GM11168 (cell line): ENCODE data around the gene BRD3OS.

Source experiments
- in situ Hi-C: fragments of 300-500 bp; cut with MboI; formaldehyde crosslinking; loops from one replicate; pipeline ENCODE4 v1.12.0; 2022; ENCODE audit warnings: low sequenced_read_pairs; ENCODE audit not compliant: unreplicated experiment

Gene BRD3OS

DNA sequence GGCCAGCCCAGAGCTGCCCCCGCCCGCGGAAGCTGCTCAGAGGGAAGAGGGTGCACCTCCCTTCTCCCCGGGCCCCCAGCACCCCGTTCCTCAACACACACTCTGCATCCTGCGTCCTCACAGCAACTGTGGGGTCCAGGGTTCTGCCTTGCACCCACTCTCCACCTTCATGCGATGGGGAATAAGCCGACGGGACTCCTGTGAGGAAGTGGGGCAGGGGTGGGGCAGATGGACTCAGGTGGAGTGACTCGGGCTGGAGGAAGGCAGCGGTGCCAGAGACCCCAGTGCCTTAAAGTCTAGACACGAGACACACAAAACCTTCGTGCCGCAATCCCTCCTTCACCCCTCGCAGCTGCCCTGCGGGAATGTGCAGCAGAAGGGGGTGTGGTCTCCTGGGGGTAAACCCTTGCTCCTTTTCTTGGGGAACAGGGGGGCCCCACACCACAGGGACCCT lies 33.9 kb downstream of the BRD3OS start:
- in situ Hi-C loops = no loop called here

DNA sequence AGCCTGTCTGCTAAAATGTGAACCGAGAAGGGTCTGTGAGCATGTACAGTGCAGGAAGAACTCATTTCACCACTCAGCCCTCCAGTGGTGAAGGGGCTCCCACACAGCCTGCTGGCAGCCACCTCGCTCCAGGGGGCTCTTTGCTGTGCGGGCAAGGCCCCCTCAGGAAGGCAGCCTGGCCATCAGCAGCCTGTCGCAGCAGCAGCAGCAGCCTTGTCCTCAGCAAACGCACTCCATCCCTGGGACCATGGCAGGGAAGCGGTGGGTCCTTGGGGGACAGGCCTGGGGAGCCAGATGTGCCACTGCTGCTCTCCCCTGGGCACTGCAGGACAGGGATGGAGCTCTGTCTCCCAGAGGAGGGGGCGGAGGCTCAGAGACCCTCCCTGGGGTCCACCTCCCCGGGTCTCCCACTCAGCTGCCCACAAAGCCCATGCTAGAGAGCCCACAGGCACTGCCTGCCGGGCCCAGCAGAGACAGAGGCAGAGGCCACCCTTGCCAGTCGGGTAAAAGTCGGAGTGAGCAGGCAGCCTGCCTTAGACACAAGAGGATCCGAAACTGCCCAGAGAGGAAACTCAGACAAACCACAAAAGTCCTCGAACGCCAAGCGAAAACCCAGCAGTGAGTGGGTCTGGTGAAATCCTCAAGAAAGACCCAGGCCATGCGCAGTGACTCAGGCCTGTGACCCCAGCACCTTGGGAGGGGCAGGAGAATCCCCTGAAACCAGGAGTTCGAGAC lies 34.5 kb downstream of the BRD3OS start:
- in situ Hi-C loops = no loop called here

DNA sequence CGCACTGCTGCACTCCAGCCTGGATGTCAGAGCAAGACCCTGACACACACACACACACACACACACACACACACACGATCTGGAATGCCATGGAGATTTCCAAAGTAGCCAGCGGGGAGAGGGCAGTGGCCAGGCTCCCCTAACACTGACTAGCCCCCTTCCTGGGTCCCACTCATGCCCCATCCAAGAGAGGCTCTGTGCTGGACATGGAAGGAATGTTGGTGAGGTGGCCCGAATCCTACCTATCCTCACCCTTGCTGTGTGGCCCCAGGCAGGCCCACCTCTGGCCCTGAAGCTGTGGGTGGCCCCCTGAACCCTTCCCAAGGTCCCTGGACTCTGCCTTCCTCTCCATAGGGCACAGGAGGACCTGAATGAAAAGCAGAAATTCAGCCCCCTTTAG lies 35.3 kb downstream of the BRD3OS start:
- in situ Hi-C loops = no loop called here

DNA sequence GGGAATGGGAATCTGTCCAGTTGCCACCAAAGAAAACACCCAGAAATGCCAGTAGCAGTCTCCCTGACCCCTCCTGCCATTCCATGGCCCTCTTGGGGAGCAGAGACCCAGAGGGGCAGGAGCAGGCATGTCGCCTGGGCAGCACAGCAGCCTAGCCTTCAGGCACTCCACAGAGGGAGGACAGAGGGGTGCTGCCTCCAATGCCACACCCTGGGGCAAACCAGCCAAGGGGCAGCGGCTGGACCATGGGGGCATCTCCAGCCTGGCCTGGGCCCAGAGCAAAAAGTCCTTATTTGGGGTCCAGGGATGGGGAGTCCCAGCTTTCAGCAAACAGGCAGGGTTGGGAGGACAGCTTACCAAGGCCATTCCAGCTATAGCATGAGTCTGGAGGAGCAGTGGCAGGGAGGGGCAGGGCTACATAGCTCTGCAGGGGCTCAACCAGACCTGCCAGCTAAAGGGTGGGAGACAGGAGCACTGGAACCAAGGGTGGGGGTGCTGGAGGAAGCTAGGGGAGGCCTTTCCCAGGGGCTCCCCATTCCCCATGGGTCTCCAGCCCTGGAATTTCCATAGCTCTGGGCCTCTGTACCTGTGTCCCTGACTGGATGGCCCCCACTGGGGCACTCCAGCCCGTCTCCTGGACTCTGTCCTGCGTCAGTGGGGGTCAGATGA lies 35.9 kb downstream of the BRD3OS start:
- in situ Hi-C loops = no loop called here

DNA sequence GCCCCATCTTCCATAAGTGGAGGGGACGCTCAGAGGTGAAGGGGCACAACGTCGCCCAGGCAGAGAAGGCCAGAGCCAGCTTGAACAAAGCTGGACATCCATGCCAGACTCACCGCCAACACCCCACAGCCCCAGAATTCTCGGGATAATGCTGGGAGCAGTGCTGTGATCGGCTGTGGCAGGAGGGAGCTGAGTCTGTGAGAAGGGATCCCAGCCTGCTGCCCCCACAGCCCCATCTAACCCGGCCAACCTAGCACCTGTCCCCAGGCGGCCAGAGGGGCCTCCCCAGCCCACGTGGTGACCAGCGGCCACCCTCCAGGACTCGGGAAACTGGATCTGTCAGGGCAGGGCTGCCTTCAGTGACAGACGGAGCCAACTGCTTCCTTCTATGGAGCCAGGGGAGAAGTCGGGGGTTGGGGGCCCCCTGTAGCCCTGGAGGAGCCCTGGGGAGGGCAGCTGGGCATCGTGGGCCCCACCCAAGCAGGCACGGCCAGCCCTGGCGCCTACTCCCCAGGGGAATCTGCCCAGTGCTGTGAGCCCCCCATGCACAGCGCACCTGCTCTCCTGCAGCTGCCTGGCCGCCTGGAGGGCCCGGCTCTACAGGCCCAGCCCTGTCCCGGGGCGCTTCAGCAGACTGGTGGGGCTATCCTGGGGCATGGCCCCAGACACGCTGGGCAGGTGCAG lies 36.5 kb downstream of the BRD3OS start:
- in situ Hi-C loops = no loop called here

DNA sequence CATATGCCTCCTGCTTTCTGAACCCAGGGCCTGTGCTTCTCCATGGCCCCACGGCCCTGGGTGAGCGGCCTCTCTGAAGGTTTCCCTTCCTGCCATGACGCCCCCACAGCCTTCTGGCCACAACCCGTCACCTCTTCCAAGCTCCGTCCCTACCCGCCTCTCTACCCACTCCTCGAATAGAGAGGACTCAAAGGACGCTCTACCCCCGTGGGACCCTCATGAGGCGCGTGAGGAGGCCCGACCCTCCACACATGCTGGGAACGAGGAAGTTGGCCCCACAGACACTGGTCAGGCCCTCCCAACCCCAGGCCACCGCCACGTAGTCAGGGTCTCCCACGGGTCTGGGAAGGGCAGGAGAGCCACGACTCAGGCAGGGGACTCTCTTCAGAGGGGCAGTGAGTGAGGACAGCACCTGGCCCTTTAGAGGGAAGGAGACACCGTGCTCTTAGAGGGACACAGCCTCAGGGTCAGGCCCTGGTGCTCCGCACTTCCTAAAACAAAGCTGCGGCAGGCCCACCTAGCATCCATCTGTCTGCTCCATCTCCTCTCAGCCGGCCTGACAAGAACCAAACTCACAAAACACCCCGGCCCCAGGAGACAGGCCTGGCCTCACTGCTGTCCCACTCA lies 37.3 kb downstream of the BRD3OS start:
- in situ Hi-C loops = no loop called here

DNA sequence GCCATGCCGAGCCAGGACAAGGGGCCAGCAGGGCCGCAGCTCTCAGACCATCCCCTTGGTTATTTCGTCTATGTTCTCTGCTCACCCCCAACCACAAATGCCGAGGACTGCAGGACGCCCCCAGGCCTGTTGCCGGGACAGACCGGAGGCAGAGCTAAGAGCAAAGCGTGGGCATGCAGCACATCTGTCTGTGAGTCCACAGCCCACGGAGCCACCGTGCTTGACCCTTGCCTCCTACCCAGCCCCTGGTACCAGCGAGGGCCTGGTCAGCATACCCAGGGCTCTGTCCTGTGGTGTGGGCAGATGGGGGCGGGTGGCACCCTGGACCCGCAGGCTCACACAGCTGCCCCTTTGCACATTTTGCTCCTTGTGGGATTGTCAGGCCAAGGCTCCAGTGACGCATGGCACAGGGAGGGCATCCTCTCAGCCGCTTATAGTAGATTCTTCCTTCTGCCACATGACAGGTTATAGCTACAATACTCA lies 37.8 kb downstream of the BRD3OS start:
- in situ Hi-C loops = no loop called here

DNA sequence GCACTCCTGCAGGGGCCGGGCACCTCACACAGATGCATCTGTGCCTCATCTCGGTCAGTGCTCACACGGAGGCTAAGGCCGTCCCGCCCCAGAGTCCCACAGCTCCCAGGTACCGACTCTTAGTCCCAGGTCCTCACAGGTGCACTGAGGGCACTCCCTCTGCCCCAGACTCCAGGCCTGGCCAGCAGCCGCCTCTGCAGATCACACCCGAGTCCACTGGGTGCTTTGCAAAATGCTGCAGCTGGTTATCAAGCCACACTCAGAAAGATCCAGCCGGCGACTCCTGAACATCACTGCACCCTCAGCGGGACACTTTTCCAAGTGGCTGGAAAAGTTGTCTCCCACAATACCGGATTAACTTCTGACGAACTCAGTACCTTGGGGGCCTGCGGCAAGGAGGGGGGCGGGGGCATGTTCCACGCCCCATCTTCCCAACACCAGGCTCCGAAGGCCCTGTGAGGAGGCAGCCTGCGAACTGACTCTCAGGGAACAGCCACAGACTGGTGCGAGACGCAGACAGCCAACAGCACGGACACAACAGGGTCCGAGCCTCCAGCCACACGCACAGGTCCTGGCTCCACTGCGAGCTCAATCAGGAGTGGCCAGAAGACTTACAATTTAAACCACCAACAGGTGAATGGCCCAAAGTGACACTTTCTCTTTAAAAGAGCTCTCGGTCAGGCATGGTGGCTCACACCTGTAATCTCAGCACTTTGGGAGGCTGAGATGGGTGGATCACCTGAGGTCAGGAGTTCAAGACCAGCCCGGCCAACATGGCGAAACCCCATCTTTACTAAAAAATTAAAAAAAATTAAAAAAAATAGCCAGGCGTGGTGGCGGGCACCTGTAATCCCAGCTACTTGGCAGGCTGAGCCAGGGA lies 38.5 kb downstream of the BRD3OS start:
- in situ Hi-C loops = no loop called here

DNA sequence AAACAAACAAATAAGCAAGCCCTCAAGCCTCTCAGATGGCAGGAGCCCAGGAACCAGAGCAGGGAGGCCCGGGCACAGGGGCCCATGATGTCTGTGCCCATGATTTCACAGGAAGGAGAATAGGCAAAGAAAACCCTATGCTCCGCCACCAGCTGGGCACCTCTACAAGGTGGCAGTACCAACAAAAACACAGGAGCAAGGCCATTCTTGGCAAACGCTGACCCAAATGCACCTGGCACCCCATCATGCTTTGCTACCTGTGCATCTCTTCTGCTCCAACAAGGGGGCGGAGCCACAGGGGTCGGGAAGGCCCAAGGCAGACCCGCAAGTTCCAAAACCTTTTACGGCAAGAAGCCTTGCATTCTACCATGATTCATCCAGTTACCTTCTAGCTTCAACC lies 39.4 kb downstream of the BRD3OS start:
- in situ Hi-C loops = no loop called here

DNA sequence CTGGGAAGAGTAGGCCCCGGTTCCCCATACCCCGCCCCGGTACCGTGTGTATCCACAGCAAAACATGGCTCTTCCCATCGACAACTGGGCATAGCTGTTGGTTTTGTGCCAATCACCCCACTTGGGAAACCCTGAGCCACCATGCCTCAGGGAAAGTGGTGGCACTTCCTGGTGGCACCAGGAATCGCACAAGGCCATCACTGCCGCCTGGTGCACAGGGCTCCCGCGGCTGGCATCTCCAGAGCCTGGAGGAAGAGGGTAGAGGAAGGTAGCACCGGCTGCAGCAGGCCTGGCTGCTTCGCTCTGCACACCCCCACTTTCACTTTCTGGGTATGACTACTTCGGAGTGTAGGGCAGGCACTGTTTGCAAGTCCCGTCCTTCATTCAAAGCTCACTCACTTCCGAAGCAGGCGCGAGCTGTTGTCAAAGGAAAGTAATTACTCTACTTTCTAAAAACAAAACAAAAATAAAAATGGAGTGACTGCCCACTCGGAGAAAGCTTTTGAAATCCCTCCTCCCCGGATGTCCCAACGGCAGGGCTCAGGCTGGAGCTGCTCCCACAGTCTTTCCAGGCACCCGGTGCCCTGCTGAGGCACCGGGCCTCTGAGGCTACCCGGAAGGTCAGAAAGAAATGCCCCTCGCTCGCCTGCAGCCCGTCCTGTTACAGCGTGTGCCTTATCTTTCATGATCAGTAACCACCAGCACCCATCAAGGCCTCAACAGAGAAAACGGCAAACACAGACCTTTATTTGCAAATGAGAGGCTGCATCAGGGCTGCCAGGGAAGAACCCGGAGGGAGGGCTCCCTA lies 40.5 kb downstream of the BRD3OS start:
- in situ Hi-C loops = no loop called here

DNA sequence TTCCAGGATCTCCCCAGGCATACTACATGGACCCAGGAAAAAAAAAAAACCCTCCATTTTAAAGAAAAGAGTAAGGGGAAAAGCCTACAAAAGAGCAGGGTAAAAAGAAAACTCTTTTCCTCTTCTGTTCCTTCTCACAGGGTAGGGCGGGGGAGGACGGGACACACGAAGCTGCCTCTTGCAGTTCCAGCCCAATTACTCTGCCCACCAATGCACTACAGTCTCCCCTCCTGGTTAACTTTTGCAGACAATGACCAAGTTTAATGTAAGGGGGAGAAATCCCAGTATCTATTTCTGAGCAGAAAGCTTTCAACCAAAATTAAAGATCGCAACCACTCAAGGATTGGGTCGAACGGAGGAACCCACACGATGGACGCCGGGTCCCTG lies 41.2 kb downstream of the BRD3OS start:
- in situ Hi-C loops = no loop called here

DNA sequence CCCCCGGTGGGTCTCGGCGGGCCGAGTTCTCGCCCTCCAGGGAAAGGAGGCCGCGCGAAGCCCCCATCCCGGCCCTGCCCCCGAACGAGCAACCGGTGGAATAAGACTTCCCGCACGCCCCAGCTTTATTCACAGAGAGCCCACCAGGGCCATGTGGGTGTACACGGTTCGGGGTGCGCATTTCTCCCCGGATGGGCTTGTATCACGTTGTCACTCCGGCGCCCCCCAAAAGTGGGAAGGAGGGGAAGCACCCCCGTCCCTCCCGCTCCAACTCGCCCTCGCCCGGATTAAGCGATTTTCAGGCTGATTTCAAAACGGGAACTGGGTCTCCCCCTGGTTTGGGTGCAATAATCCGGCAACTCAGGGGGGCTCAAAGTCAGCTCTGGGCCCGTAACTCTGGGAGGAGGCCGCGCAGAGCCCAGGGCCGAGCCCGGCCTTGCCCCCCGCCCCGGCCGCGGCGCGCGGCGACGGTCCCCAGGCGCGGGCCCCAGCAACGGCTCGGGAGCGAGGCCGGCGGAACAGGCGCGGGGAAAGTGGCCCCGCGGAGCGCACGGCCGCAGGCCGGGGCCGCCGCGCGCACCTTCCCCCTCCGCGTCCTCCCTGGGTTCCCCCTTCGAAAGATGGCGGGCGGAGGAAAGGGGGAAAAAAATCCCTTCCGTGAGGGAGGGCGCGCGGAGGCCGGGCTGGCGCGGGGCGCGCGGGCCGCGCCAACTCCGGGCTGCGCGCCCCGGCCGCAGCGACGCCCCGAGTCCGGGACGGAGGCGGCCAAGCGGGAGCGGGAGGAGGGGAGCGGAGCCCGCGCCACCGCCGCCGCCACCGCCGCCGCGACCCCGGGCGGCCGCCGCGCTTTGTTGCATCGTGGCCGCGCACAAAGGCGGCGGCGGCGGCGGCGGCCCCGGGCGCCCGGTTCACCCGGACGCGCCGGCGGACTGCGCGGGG lies 41.9 kb downstream of the BRD3OS start:
- in situ Hi-C loops = no loop called here

DNA sequence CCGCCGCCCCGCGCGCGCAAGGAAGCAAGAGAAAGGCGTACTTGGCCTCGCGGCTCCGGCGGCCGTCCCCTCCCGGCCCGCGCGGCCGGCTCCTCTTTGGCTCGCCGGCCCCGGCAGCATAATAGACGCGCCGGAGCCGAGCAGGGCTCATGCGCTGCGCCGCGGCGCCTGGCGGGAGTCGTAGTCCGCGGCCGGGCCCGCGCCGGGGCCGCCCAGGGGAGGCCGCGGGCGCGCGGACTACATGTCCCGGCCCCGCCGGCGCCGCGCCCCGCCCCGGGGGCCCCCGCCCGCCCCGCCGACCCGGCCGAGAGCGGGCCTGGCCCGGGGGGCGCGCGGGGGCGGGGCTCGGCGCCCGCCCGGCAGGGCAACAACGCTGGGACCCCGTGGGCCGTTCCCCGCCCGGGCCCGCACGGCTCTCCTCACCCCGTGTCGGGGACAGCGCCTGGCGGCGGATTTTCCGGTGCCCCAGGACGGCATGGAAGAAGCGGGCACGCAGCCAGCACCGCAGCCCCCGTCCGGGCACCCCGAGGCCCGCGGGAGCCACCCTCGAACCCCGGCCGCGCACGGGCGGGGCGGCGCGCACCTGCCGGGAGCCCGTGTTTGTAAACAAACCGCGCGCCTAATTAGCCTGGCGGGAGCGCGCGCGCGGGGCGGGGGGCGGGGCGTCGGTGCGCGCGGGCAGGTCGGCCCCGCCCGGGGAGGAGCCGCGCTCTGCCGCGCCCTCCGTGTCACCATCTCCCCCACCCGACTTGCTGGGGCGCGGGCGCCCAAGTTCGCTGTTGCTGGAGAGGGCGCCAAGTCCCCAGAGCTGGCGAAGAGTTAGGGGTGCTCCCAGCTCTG lies 42.8 kb downstream of the BRD3OS start, which contains the start of gene BRD3:
BRD3 (minus strand) TSS at position 123 of the 840 bp plus-strand sequence. CDS start 14,549 bp downstream, outside the sequence.
- in situ Hi-C loops = no loop called here

DNA sequence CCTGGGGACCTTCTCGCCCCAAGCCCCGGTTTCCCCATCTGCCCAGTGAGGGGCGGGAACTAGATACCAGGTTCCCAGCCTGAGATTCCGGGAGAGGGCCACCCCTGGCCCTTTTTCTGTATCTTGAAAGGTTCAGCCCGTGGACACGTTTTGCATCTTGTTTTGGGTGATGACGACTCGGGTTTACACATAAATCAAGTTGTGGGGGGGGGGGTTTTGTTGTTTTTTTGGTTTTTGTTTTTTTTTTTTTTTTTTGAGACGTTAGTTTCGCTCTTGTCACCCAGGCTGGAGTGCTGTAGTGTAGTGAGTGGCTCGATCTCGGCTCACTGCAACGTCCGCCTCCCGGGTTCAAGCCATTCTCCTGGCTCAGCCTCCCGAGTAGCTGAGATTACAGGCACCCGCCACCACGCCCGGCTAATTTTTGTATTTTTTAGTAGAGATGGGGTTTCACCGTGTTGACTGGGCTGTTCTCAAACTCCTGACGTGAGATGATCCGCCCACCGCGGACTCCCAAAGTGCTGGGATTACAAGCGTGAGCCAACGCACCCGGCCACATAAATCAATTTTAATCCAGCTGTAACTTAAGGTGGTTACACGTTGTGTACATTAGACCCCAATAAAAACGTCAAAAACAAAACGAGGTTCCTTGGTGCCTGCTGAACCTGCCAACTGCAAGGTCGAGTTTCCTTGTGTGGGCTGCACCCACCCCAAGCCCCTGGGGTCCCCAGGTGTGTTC lies 43.6 kb downstream of the BRD3OS start:
- in situ Hi-C loops = no loop called here

DNA sequence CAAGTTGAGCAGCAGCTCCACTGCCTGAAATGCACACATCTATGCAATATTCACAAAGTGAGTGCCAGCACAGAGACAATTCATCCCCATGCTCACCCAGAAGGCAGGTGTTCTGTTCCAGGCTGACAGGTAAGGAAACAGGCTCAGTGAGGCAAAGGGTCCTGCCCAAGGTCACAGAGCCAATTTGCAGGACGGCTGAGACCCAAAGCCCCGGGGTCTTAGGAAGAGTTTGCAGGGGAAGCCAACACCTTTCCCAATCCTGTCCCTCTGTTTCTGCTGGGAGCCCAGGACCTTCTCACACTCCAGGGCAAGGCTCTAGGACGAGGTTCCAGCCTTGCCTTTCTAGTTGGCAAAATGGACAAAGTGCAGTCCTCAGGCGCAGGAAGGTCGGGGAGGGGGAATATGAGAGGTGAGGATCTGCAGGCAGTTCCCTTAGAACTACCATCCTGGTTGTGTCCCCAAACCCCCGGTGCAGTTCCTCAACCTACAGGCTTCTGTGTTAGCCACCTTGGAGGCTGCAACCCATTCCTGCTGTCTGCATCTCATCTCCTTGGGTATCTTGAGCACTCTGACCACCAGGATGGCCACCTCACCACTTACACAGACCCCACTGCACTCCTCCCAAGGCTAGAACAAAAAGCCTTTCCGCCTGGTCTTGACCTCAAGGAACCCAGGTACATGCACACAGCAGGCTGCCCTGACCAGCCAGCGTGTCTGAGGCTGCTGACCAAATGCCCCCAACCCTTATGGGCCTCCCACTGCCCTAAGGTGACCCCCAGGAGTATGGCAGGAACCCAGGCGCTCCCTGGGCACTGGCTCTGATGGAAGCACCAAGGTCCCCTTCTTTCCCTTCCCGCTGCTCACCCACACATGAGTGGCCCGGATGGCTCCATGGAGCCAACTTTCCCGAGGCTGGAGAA lies 44.5 kb downstream of the BRD3OS start:
- in situ Hi-C loops = no loop called here
